ENCODE data around the gene PINK1. TPM values are rescaled to one million over a fixed set of nuclear protein-coding genes. Genes with fewer than 3 reads are reported as not detected.

PINK1 gene
- polyA plus RNA-seq, 1 donor (not counting 4 experiments of a cell fraction or from before 2014, with no cell fraction given) = 44.6 TPM

GRCh38 chr1:20640183-20640597, 6.9 kb downstream of the PINK1 start:
- TF ChIP-seq EZH2 (IDR thresholded peaks at IDR 0.05; ENCODE audit: low read length) = no peak
- TF ChIP-seq CTCF (optimal IDR thresholded peaks at IDR 0.05 in 1 of 3, IDR thresholded peaks at IDR 0.05 in 1 of 3, conservative IDR thresholded peaks at IDR 0.05 in 1 of 3; ENCODE audit: extremely low read depth in 1 of 3, insufficient read depth in 2 of 3, low read length in 3 of 3) = peak; percentile 73 to 84 (median 78)
- FAIRE-seq (peak; percentile 85), DNase-seq (ENCODE audit: low read depth, low spot score) (no peak)
- Histone ChIP-seq H3K4me2 (ENCODE audit: control insufficient read depth, extremely low read depth, insufficient read depth, low read depth, low read length) (no peak overlapping the region), H3K4me3 (ENCODE audit: control insufficient read depth in 2 of 3, extremely low read depth in 1 of 3, insufficient read depth in 2 of 3, low read depth in 1 of 3, low read length in 3 of 3) (no peak overlapping the region), H3K9me1 (ENCODE audit: control insufficient read depth, extremely low read depth, insufficient read depth, low read length) (no peaks in the 10 kb centered on the region), H3K27ac (ENCODE audit: control insufficient read depth, insufficient read depth, low read length) (no peak overlapping the region), H4K20me1 (ENCODE audit: control insufficient read depth, extremely low read depth, insufficient read depth, low read length) (no peaks in the 10 kb centered on the region), H2AFZ (ENCODE audit: control insufficient read depth, low read length) (no peak overlapping the region), H3K9me3 (ENCODE audit: control insufficient read depth, low read depth, low read length) (no peaks in the 10 kb centered on the region), H3K36me3 (ENCODE audit: control insufficient read depth in 2 of 2, extremely low read depth in 1 of 2, insufficient read depth in 2 of 2, low read length in 2 of 2) (peaks cover 13 to 33% of the 10 kb centered on the region in 2 experiments), H3K4me1 (ENCODE audit: control insufficient read depth, extremely low read depth, insufficient read depth, low read length) (no peaks in the 10 kb centered on the region), H3K9ac (ENCODE audit: control insufficient read depth, extremely low read depth, insufficient read depth, low read length) (no peak overlapping the region), H3K79me2 (ENCODE audit: control insufficient read depth, insufficient read depth, low read length) (no peaks in the 10 kb centered on the region), H3K27me3 (ENCODE audit: control insufficient read depth, extremely low read depth, insufficient read depth, low read length) (no peaks in the 10 kb centered on the region)
- dilution Hi-C loops (cut with MboI; ENCODE audit: extremely low pct_ligation_motif_present, low sequenced_read_pairs) = no loop called here

GRCh38 chr1:20641975-20642374, 8.7 kb downstream of the PINK1 start:
- dilution Hi-C loops (cut with MboI; ENCODE audit: extremely low pct_ligation_motif_present, low sequenced_read_pairs) = no loop called here
- no peaks in the 10 kb centered on the region for H3K27me3 ChIP-seq (ENCODE audit: control insufficient read depth, extremely low read depth, insufficient read depth, low read length)

More at GRCh38 chr1:20641975-20642374, 8.7 kb downstream of the PINK1 start:
- Histone ChIP-seq H3K4me2 (ENCODE audit: control insufficient read depth, extremely low read depth, insufficient read depth, low read depth, low read length) (no peak overlapping the region), H3K9me1 (ENCODE audit: control insufficient read depth, extremely low read depth, insufficient read depth, low read length) (no peaks in the 10 kb centered on the region), H3K4me1 (ENCODE audit: control insufficient read depth, extremely low read depth, insufficient read depth, low read length) (no peaks in the 10 kb centered on the region), H3K36me3 (ENCODE audit: control insufficient read depth in 2 of 2, extremely low read depth in 1 of 2, insufficient read depth in 2 of 2, low read length in 2 of 2) (peaks cover 20 to 38% of the 10 kb centered on the region in 2 experiments), H4K20me1 (ENCODE audit: control insufficient read depth, extremely low read depth, insufficient read depth, low read length) (no peaks in the 10 kb centered on the region), H3K79me2 (ENCODE audit: control insufficient read depth, insufficient read depth, low read length) (no peaks in the 10 kb centered on the region), H3K27ac (ENCODE audit: control insufficient read depth, insufficient read depth, low read length) (no peak overlapping the region), H3K9ac (ENCODE audit: control insufficient read depth, extremely low read depth, insufficient read depth, low read length) (no peak overlapping the region), H3K9me3 (ENCODE audit: control insufficient read depth, low read depth, low read length) (no peaks in the 10 kb centered on the region), H2AFZ (ENCODE audit: control insufficient read depth, low read length) (no peak overlapping the region), H3K4me3 (ENCODE audit: control insufficient read depth in 2 of 3, extremely low read depth in 1 of 3, insufficient read depth in 2 of 3, low read depth in 1 of 3, low read length in 3 of 3) (no peak overlapping the region)
- DNase-seq (ENCODE audit: low read depth, low spot score) (no peak), FAIRE-seq (no peak)
- TF ChIP-seq EZH2 (IDR thresholded peaks at IDR 0.05; ENCODE audit: low read length) (no peak), CTCF (optimal IDR thresholded peaks at IDR 0.05 in 1 of 3, IDR thresholded peaks at IDR 0.05 in 1 of 3, conservative IDR thresholded peaks at IDR 0.05 in 1 of 3; ENCODE audit: extremely low read depth in 1 of 3, insufficient read depth in 2 of 3, low read length in 3 of 3) (no peak)

All from keratinocyte (primary cell).